C4-2B (cell line): ENCODE data around the gene LCE6A.

Experiments used
- H3K27ac ChIP-seq: fragments of 450-650 bp; 2 replicates; pipeline ENCODE4 v1.5.1; 2017
- ZFX ChIP-seq: fragments of 450-650 bp; IDR thresholded peaks from 2 replicates; pipeline ENCODE4 v1.6.1; 2017
- TF ChIP-seq, protein P1 (sequence below): fragments of 450-650 bp; conservative IDR thresholded peaks from 2 replicates; pipeline ENCODE4 v1.5.1; 2017; ENCODE audit warnings: mild to moderate bottlenecking

The LCE6A gene

DNA sequence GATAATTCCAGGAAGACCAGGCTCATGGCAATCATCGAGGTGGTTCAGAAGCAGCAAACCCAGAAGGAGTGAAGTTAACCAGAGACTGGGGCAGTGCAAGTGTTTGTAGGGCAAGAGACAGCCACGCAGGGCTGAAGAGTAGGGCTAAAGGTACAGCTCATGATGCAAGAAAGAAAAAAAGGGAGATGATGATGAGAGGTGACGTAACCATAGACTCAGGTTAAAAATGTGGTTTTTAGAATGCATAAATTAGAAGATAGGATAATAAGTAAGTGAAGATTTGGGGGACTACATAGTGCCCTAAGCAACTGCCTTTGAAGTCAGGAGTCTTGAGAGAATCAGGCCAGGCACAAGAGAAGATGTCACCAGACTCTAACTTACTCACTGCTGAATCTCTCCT, 17.5 kb downstream of the LCE6A start:
- TF ChIP-seq, protein P1, sequence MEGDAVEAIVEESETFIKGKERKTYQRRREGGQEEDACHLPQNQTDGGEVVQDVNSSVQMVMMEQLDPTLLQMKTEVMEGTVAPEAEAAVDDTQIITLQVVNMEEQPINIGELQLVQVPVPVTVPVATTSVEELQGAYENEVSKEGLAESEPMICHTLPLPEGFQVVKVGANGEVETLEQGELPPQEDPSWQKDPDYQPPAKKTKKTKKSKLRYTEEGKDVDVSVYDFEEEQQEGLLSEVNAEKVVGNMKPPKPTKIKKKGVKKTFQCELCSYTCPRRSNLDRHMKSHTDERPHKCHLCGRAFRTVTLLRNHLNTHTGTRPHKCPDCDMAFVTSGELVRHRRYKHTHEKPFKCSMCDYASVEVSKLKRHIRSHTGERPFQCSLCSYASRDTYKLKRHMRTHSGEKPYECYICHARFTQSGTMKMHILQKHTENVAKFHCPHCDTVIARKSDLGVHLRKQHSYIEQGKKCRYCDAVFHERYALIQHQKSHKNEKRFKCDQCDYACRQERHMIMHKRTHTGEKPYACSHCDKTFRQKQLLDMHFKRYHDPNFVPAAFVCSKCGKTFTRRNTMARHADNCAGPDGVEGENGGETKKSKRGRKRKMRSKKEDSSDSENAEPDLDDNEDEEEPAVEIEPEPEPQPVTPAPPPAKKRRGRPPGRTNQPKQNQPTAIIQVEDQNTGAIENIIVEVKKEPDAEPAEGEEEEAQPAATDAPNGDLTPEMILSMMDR: no peak
- TF ChIP-seq ZFX: no peak
- H3K27ac ChIP-seq: no peak overlapping the region

DNA sequence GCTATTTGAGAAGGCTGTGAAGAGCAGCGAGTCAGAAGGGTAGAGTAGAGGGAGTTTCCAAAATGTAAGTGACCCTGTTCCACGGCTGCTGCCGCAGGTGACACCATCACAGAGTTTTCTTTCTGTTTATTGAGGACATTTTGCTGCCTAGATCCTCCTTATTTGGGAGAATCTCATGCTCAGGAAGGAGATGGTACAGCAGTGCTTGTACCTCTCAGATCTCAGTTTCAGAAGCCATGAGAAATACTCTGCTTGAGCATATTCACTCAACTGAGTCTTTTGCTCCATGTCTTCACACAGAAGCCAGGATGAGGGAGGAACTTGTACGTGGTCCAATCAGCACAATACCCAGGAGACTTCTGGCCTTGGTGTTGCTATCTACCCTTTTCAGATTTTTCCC, 18.7 kb downstream of the LCE6A start:
- TF ChIP-seq, protein P1: no peak
- no peak for TF ChIP-seq ZFX

GRCh38 chr1:152864443-152864842, 21.8 kb downstream of the LCE6A start:
- TF ChIP-seq ZFX: no peak
- TF ChIP-seq, protein P1: no peak
- no peak overlapping the region for H3K27ac ChIP-seq

More for the DNA sequence above, 18.7 kb downstream of the LCE6A start:
- no peak overlapping the region for H3K27ac ChIP-seq

DNA sequence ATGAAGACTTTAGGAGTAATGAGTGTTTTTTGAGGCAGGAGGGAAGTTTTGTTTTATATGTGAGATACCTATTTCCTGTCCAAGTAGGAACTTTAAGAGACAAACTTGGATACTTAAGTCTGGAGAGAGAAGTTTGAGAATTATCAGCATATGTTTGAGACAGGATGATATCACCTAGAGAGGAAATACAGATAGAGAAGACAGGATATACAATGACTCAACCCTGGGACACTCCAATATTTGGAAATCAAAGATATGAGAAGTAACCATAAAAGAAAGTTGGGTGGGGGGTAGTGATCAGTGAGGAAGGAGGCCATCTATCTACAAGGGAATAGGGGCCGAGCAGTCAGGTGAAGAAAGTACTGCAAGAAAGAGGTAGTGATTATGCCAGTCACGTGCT, 23.7 kb downstream of the LCE6A start:
- H3K27ac ChIP-seq: no peak overlapping the region
- TF ChIP-seq ZFX: no peak
- TF ChIP-seq, protein P1: no peak

- TF ChIP-seq, protein P1: peak; percentile 91
- TF ChIP-seq ZFX: no peak
- H3K27ac ChIP-seq: no peak overlapping the region
These were observed 27.3 kb downstream of the LCE6A start for GRCh38 chr1:152869808-152870419.

GRCh38 chr1:152870831-152871730, 28.4 kb downstream of the LCE6A start:
- no peak overlapping the region for H3K27ac ChIP-seq
- TF ChIP-seq, protein P1: peak; percentile 90
- TF ChIP-seq ZFX: no peak

DNA sequence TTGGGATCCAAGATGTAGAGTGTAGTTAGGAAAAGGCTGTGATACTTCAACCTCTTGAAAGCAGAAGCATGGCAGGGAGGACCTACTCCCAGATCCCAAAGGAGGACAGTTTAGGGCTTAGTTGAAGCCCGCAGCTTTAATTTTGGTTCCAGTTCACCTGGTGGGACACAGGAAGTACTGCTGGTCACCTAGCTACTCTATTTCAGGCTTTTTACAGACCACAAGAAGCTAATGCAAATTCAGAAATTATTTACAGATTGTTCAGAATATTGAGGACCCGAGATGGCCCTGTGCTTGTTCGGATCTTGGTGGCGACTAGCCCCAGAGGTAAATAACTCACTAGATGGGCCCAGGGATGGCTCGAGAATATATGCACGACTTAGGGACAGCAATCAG, 29.1 kb downstream of the LCE6A start:
- no peak overlapping the region for H3K27ac ChIP-seq
- no peak for TF ChIP-seq ZFX
- TF ChIP-seq, protein P1: no peak; the same call in 1 of the 2 replicates
